GM19372 (cell line): ENCODE data around the gene NTRK1.

ENCODE experiments used
- ATAC-seq: cut with Tn5 transposase; IDR thresholded peaks from one replicate; pipeline ENCODE4 v1.9.1; 2021; ENCODE audit warnings: mild to moderate bottlenecking, low read depth, moderate library complexity; ENCODE audit not compliant: unreplicated experiment

Gene NTRK1

GRCh38 chr1:156860628-156861423, at the start of gene NTRK1:
TSS of gene NTRK1 (plus strand) at chr1:156860865. CDS start at chr1:156860935, 70 bp downstream.
- no peak for ATAC-seq

- no peak for ATAC-seq
These were observed 49.5 kb upstream of the NTRK1 start for GRCh38 chr1:156811168-156811567.

GRCh38 chr1:156812293-156812990, 48.2 kb upstream of the NTRK1 start:
- no peak for ATAC-seq

- no peak for ATAC-seq
These were observed 47.4 kb upstream of the NTRK1 start for GRCh38 chr1:156813298-156813697.

- no peak for ATAC-seq
These were observed 46.7 kb upstream of the NTRK1 start for GRCh38 chr1:156813750-156814570.

- no peak for ATAC-seq
These were observed 45.9 kb upstream of the NTRK1 start for GRCh38 chr1:156814571-156815260.

- ATAC-seq: no peak
These were observed 45.3 kb upstream of the NTRK1 start for GRCh38 chr1:156815307-156815826.

GRCh38 chr1:156815961-156816422, 44.7 kb upstream of the NTRK1 start:
- ATAC-seq: no peak

- ATAC-seq: peak; percentile 77
These were observed 43.9 kb upstream of the NTRK1 start, which contains the start of gene SH2D2A for GRCh38 chr1:156816561-156817328. TSS of gene SH2D2A (minus strand) at chr1:156816848. CDS start at chr1:156816708, 140 bp downstream.

GRCh38 chr1:156821801-156822200, 38.9 kb upstream of the NTRK1 start:
- no peak for ATAC-seq

GRCh38 chr1:156822680-156823079, 38.0 kb upstream of the NTRK1 start:
- ATAC-seq: no peak

GRCh38 chr1:156823210-156823790, 37.4 kb upstream of the NTRK1 start:
- no peak for ATAC-seq

GRCh38 chr1:156826630-156827029, 34.0 kb upstream of the NTRK1 start:
- no peak for ATAC-seq

GRCh38 chr1:156828400-156829124, 32.1 kb upstream of the NTRK1 start:
- no peak for ATAC-seq

GRCh38 chr1:156832434-156832833, 28.2 kb upstream of the NTRK1 start:
- ATAC-seq: no peak

- no peak for ATAC-seq
These were observed 27.1 kb upstream of the NTRK1 start for GRCh38 chr1:156833603-156834002.

GRCh38 chr1:156834322-156834721, 26.3 kb upstream of the NTRK1 start:
- no peak for ATAC-seq

- ATAC-seq: no peak
These were observed 24.5 kb upstream of the NTRK1 start for GRCh38 chr1:156836041-156836654.
